CD4-positive, alpha-beta T cell (primary cell): ENCODE results near the gene INVS. TPM values are rescaled to one million over a fixed set of nuclear protein-coding genes. Genes with fewer than 3 reads are reported as not detected.
A peak's percentile ranks its signal among the peaks of the same experiment; 100 is the strongest.
"Not testable (repeated sequence)": the region's sequence is repeated elsewhere in the genome, so short reads cannot be mapped to it uniquely, and the experiment has no call there.

Source experiments
- ATAC-seq: fragments of 200-7000 bp; cut with Tn5 transposase; one replicate; pipeline ENCODE4 v1.10.0; 2022; ENCODE audit warnings: mild to moderate bottlenecking; ENCODE audit not compliant: poor library complexity
- CTCF ChIA-PET: fragments of 350-600 bp; sonication (Branson Sonifier 250); formaldehyde crosslinking; loops from one replicate; lab custom pipeline; 2021; ENCODE audit warnings: antibody characterized with exemption, inconsistent platforms; lab: Charles Lee
- POLR2A ChIA-PET: fragments of 350-600 bp; sonication (Branson Sonifier 250); formaldehyde crosslinking; loops from one replicate; lab custom pipeline; 2021; ENCODE audit warnings: antibody characterized with exemption, inconsistent platforms; lab: Charles Lee
- DNase-seq, 14 experiments: peaks; one replicate each; pipeline ENCODE4 v3.0.0-alpha.2; 2013 to 2020; ENCODE audit warnings: mixed read lengths in 2 of 14
- H3K27ac ChIP-seq, 2 donors: one replicate each; pipeline versions ENCODE4 v1.5.1 to v1.7.0; 2013; ENCODE audit warnings: low read length in 2 of 2, low read depth in 1 of 2, mild to moderate bottlenecking in 1 of 2
- H3K27me3 ChIP-seq, 2 experiments: 1 replicate in 1 of 2; 2 replicates in 1 of 2; pipeline versions ENCODE4 v1.6.1 to v1.7.0; 2013; ENCODE audit warnings: low read length in 2 of 2, control low read depth in 1 of 2, mild to moderate bottlenecking in 1 of 2, moderate library complexity in 1 of 2; ENCODE audit not compliant: insufficient read depth in 2 of 2, control insufficient read depth in 1 of 2
- H3K36me3 ChIP-seq: one replicate; pipeline ENCODE4 v1.6.1; 2013; ENCODE audit warnings: low read length, control low read depth; ENCODE audit not compliant: insufficient read depth
- H3K4me1 ChIP-seq: one replicate; pipeline ENCODE4 v1.6.1; 2013; ENCODE audit warnings: low read length, control low read depth; ENCODE audit not compliant: insufficient read depth
- H3K4me3 ChIP-seq: one replicate; pipeline ENCODE4 v1.5.1; 2013; ENCODE audit warnings: mild to moderate bottlenecking, low read length, moderate library complexity
- H3K9me3 ChIP-seq, 2 experiments: 1 replicate in 1 of 2; 2 replicates in 1 of 2; pipeline versions ENCODE4 v1.6.1 to v1.7.0; 2013; ENCODE audit warnings: low read length in 2 of 2, mild to moderate bottlenecking in 2 of 2, control low read depth in 1 of 2, moderate library complexity in 1 of 2; ENCODE audit not compliant: control insufficient read depth in 1 of 2, insufficient read depth in 1 of 2
- H3K27ac Mint-ChIP-seq: one replicate; pipeline ENCODE4 v1.8.0; 2020; ENCODE audit warnings: mixed read lengths
- H3K27me3 Mint-ChIP-seq: one replicate; pipeline ENCODE4 v1.8.0; 2021; ENCODE audit warnings: mixed read lengths
- H3K36me3 Mint-ChIP-seq: one replicate; pipeline ENCODE4 v1.8.0; 2021; ENCODE audit warnings: low read depth, mixed read lengths
- H3K4me1 Mint-ChIP-seq: one replicate; pipeline ENCODE4 v1.8.0; 2021; ENCODE audit warnings: low read depth, mixed read lengths
- H3K4me3 Mint-ChIP-seq: one replicate; pipeline ENCODE4 v1.8.0; 2020; ENCODE audit warnings: mild to moderate bottlenecking, mixed read lengths
- H3K9me3 Mint-ChIP-seq: one replicate; pipeline ENCODE4 v1.8.0; 2020; ENCODE audit warnings: mixed read lengths
- CTCF ChIP-seq: fragments of 200-600 bp; IDR thresholded peaks from one replicate; pipeline ENCODE4 v1.8.0; 2022; ENCODE audit warnings: antibody characterized with exemption, mild to moderate bottlenecking
- intact Hi-C, 2 experiments: fragments of 100-400 bp; cut with DNase I in 1 of 2; cut with micrococcal nuclease in 1 of 2; formaldehyde crosslinking; loops; one replicate each; pipeline versions ENCODE4 v1.15.1 to v1.9.0; 2023 to 2025; cut with DNase I, micrococcal nuclease
- total RNA-seq, 174 experiments: library from RNA in 2 of 174; stranded (reverse) in 2 of 174; gene quantifications; one replicate each; pipeline ENCODE4 v1.2.3 and lab custom pipeline; 2021 to 2026

The INVS gene
- total RNA-seq, 2 experiments from 2014 or later, result 13.6 to 14.3 TPM

DNA sequence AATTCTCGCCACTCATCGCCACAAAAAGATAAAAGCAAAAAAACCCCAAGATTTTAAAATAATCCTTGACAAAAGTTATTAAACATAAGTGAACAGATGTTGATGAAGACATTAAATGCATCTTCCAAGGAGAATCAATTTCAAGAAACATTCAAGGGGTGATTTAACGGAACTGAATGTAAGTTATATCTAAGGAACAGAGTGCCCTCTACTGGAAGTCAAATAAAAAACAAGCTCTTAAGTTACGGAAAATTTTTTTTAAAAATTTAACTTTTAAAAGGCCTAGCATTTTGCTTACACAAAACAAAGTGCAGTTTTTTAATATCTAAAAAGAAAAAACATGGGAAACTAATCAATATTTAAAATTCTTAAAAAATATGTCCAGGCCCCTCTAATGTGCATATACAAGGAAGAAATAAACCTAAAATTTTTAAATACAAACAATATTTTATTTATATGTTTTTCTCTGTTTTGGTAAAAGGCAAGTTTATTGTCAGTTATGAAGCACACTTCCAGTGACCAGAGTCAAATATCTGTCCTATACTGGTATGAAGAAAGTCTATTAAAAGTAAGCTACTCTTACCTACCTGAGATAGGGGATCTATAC lies 225.7 kb downstream of the INVS start:
- TF ChIP-seq CTCF, result peak; percentile 76
- CTCF ChIA-PET, result interaction anchor here (0.7 to 2.8 kb wide), 8 partner anchors 9 to 113 kb away, joined by 3 to 10 read pairs (median 6); no protein-coding TSS in a partner anchor
- no peaks in the 10 kb centered on the region for H3K27me3 ChIP-seq
- Mint-ChIP-seq H3K9me3 (no peaks in the 10 kb centered on the region), H3K4me3 (no peak overlapping the region), H3K27me3 (no peaks in the 10 kb centered on the region), H3K36me3 (peaks cover 88% of the 10 kb centered on the region), H3K27ac (no peak overlapping the region), H3K4me1 (peaks cover 34% of the 10 kb centered on the region)
- ATAC-seq (peak; percentile 48), DNase-seq (peak in 3 of 14 experiments; percentile 41 to 52 (median 47))
- H3K36me3 ChIP-seq, result peaks cover 49% of the 10 kb centered on the region
- H3K27ac ChIP-seq, result no peak overlapping the region
- H3K4me1 ChIP-seq, result no peaks in the 10 kb centered on the region
- POLR2A ChIA-PET, result interaction anchor here (0.9 to 1.1 kb wide), 2 partner anchors 28 to 417 kb away, joined by 3 to 8 read pairs; partner anchors contain the start of gene TEX10
- no peaks in the 10 kb centered on the region for H3K9me3 ChIP-seq
- intact Hi-C loops, result loop anchor here (1.0 to 10.0 kb wide), 4 partner anchors 113 to 1140 kb away; no protein-coding TSS in a partner anchor
- H3K4me3 ChIP-seq, result no peak overlapping the region

DNA sequence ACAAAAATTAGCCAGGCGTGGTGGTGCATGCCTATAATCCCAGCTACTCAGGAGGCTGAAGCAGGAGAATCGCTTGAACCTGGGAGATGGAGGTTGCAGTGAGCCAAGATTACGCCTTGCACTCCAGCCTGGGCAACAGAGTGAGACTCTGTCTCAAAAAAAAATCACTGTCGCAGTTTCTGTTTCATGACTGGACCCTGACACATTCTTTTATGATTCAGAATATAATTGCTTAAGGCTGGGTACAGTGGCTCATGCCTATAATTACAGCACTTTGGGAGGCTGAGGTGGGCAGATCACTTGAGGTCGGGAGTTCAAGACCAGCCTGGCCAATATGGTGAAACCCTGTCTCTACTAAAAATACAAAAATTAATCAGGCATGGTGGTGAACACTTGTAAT lies 239.7 kb downstream of the INVS start:
- H3K36me3 Mint-ChIP-seq, result peaks cover 63% of the 10 kb centered on the region
- H3K27me3 ChIP-seq, H3K27me3 Mint-ChIP-seq, H3K4me1 ChIP-seq, intact Hi-C loops, H3K27ac Mint-ChIP-seq, H3K27ac ChIP-seq, ATAC-seq, H3K9me3 Mint-ChIP-seq, H3K4me3 Mint-ChIP-seq, H3K4me3 ChIP-seq, H3K9me3 ChIP-seq, DNase-seq: not testable (repeated sequence)
- H3K36me3 ChIP-seq, result peaks cover 11% of the 10 kb centered on the region
- POLR2A ChIA-PET, result interaction anchor here (4.0 kb wide), 1 partner anchor 13 kb away, joined by 17 read pairs; the partner anchor contains the start of gene TEX10
- CTCF ChIA-PET, result interaction anchor here (0.6 to 1.6 kb wide), 2 partner anchors 9 to 129 kb away, joined by 3 to 4 read pairs; no protein-coding TSS in a partner anchor
- peaks cover 45% of the 10 kb centered on the region for H3K4me1 Mint-ChIP-seq

DNA sequence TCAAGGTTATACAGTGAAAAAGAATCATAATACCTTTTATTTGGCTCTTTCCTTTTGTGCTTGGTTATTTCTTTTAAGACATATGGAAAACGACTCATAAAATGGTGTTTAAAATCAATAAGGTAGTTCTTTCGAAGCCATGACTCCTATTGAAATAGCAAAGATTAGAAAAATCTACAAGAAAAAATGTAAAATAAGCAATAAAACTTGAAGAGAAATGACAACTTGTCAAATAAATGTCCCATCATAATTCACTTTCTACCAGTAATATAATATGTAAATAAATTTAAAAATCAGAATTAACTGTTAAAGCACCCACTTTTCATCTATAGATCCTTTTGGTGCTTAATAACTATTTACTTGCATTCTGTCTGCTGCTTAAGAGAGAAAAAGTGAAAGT lies 241.2 kb downstream of the INVS start:
- Histone ChIP-seq H3K9me3 (no peaks in the 10 kb centered on the region), H3K4me3 (no peak overlapping the region), H3K36me3 (peaks cover 11% of the 10 kb centered on the region), H3K4me1 (no peaks in the 10 kb centered on the region), H3K27me3 (no peaks in the 10 kb centered on the region), H3K27ac (no peak overlapping the region)
- Mint-ChIP-seq H3K27me3 (no peaks in the 10 kb centered on the region), H3K9me3 (no peaks in the 10 kb centered on the region), H3K4me3 (no peak overlapping the region), H3K4me1 (peaks cover 50% of the 10 kb centered on the region), H3K36me3 (peaks cover 64% of the 10 kb centered on the region), H3K27ac (no peak overlapping the region)
- intact Hi-C loops, result no loop called here
- POLR2A ChIA-PET, result interaction anchor here (4.0 kb wide), 1 partner anchor 12 kb away, joined by 17 read pairs; the partner anchor contains the start of gene TEX10
- no peak for ATAC-seq
- no peak for TF ChIP-seq CTCF
- DNase-seq, result no peak
- CTCF ChIA-PET, result no interaction called here
